Posterior vena cava (tissue), 2 donors: ENCODE results near the gene SENP8. TPM values are rescaled to one million over a fixed set of nuclear protein-coding genes. Genes with fewer than 3 reads are reported as not detected.
"Not testable (repeated sequence)": the region's sequence is repeated elsewhere in the genome, so short reads cannot be mapped to it uniquely, and the experiment has no call there.

ENCODE experiments used
- DNase-seq: peaks from one replicate; pipeline ENCODE4 v3.0.0-alpha.2; 2020; ENCODE audit warnings: low spot score
- intact Hi-C, 2 donors: fragments of 100-400 bp; cut with DNase I; formaldehyde crosslinking; loops; one replicate each; pipeline versions ENCODE4 v1.14.1 to v1.14.2; 2022 to 2023
- long read RNA-seq, 2 donors: library from polyadenylated mRNA; unstranded; transcript quantifications; one replicate each; pipeline ENCODE4 v2.0.0, GENCODE V29; 2020 to 2021
- total RNA-seq, 2 donors: library from RNA; stranded (reverse); fragmentation: NEBNext Ultra II Directional; extraction: Animal tissue kit (Norgen Biotek cat#: 25700); gene quantifications; one replicate each; pipeline ENCODE4 v1.2.1, GENCODE V29; 2021
- donor health status: DM: yes; HTN: yes; CAD: no.
- donor health status: DM: yes; HTN: yes; CAD: no.

Gene SENP8
- 1 to 10 TPM; 1.9 to 2.3 TPM for total RNA-seq
- long read RNA-seq, donor 1, full-length matches to known transcripts: 2 of 2 reads
- long read RNA-seq, donor 1, partial matches to known transcripts: 0 of 2 reads
- long read RNA-seq, donor 1, other reads (novel, unspliced or antisense): 0 of 2 reads
- long read RNA-seq, donor 2, full-length matches to known transcripts: 6 of 6 reads
- long read RNA-seq, donor 2, partial matches to known transcripts: 0 of 6 reads
- long read RNA-seq, donor 2, other reads (novel, unspliced or antisense): 0 of 6 reads

- intact Hi-C loops: loop anchor here in 1 of 2 donors (5.0 kb wide), 1 partner anchor 154 kb away; the partner anchor contains the start of gene PARP6
- DNase-seq: peak; percentile 99
These were observed at the start of gene SENP8, which contains the start of gene MYO9A for GRCh38 chr15:72118017-72118978. SENP8 (plus strand) TSS chr15:72118403; CDS start chr15:72139624, 21,221 bp downstream. MYO9A (minus strand) TSS chr15:72118150; CDS start chr15:72046563, 71,587 bp downstream.

DNA sequence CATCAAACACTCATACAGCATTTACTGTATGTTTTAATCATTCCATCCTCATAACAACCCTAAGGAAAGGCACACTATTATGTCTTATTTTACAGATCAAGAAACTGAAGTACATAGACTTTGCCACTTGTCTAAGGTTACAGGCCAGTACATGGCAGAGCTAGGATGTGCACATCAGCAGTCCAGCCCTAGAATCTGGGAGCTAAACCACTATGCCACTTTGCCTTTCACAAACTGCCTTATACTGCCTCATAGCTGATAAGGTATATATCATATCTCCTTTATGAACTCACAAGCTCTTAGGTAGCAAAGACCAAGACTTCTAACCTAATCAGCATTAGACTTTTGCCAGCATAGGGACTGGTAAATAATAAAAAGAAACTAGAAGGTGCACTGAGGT is 49.3 kb upstream of the SENP8 start:
- DNase-seq: no peak
- intact Hi-C loops: no loop called here

DNA sequence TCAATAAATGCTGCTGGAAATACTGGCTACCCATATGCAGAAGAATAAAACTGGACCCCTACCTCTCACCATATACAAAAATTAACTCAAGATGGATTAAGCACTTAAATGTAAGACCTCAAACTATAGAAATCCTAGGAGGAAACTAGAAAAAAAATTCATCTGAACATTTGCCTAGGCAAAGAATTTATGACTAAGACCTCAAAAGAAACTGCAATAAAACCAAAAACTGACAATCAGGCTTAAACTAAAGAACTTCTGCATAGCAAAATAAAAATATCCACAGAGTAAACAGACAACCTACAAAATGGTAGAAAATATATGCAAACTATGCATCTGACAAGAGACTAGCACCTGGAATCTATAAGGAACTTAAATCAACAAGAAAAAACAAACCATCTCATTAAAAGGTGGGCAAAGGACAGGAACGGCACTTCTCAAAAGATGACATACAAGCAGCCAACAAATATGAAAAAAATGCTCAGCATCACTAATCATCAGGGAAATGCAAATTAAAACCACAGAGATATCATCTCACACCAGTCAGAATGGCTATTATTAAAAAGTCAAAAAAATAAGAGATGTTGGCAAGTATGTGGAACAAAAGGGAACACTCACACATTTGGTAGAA is 47.3 kb upstream of the SENP8 start:
- intact Hi-C loops: no loop called here
- DNase-seq: no peak

GRCh38 chr15:72071448-72071825 is 46.8 kb upstream of the SENP8 start:
- DNase-seq, intact Hi-C loops: not testable (repeated sequence)

DNA sequence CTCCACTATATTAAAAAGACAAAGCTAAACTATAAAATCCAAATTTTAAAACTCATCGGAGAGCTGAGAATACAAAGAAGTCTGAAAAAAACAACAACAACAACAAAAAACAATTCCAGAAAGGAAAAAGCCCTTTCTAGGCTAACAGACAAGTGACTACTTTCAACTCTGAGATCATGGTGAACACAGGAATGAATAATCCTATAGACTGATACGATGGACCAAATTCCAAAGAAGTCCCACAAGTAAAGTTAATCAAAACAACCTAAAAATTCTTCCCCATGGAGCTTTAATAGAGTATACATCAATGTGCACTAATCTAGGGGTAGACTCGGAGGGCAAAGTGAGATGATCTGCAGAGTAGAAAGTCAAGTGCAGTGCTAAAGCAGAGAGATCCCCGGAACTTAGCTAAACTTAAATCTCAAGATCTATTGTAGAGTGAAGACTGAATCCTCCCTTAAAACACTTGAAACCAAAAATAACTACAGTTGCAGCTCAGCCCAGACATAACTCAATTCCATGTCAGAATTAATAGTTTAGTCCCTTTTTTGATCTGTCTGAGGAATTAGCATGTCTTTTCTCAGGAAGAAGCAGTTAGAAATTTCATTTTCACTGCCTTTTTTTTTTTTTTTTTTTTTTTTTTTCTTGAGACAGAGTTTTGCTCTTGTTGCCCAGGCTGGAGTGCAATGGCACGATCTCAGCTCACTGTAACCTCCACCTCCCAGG is 43.7 kb upstream of the SENP8 start:
- intact Hi-C loops: no loop called here
- no peak for DNase-seq

- intact Hi-C loops: no loop called here
- DNase-seq: no peak
These were observed 40.3 kb upstream of the SENP8 start for GRCh38 chr15:72077950-72078349.

DNA sequence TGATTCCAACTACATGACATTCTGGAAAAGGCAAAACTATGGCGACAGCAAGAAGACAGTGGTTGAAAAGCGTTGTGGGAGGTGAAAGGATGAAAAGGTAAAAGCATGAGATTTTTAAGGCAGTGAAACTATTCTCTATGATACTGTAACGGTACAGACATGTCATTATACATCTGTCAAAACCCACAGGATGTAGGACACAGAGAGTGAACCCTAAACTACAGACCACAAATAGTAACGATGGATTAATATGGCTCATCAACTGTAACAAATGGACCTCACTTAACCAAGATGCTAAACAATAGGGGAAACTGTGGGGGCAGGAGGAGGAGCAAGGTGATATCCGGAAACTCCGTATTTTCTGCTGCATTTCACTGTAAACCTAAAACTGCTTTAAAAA is 39.3 kb upstream of the SENP8 start:
- DNase-seq: no peak
- intact Hi-C loops: no loop called here

DNA sequence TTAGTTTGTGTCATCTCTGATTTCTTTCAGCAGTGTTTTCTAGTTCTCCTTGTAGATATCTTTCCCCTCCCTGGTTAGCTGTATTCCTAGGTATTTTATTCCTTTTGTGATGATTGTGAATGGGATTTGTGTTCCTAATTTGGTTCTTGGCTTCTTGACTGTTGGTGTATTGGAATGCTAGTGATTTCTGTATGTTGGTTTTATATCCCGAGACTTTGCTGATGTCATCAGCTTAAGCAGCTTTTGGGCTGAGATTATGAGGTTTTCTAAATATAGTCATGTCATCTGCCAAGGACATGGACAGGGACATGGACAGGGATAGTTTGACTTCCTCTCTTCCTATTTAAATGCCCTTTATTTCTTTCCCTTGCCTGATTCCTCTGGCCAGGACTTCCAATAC is 36.0 kb upstream of the SENP8 start:
- no peak for DNase-seq
- intact Hi-C loops: no loop called here

DNA sequence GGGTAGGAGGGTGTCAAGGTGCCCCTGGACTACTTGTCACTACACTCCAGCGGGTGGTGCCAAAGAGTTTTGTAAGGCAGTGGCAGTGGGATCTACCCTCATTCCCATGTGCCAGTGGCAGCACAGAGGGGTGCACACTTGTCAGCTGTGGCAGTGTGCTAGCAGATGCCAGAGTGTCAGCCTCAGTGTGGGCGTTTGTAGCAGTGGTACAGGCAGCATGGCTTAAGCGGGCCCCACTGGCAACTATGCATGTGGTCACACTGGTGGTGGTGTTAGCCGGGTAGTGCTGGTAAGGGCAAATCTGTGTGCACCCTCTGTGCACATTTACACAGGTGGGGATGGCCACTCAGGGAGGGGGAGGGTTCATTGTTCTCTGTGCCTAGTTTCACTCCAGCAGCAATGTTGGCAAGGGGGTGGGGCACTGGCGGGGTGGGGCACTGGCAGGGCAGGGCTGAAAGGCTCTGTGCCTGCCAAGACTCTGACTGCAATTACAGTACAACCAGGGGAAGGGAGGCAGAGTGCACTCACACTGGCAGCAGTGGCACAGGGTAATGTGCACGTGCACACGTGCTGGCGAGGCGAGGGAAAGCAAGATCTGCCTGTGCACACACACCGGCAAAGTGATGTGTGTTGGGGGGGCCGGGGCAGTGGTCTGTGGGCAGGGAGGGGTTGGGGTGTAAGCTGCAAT is 32.0 kb upstream of the SENP8 start:
- DNase-seq: no peak
- intact Hi-C loops: no loop called here

- DNase-seq: no peak
- intact Hi-C loops: no loop called here
These were observed 31.1 kb upstream of the SENP8 start for GRCh38 chr15:72086920-72087648.

DNA sequence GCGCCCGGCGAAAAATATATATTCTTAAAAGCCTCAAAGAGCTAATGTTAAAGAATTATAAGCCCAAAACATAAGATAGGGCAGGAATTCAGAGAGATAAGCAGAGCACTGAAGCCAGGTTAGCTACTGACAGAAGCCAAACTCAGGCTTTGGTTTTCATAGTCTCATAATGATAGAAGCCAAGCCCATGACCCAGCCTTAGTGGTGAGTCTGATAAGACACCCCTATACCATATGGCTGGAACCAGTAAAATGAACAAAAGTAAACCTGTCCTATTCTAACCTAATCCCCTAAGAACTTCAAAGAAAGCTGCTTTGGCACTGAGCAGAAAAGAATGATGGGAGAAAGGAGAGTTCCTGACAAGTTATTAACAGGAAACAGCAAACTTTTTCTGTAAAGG is 26.2 kb upstream of the SENP8 start:
- intact Hi-C loops: no loop called here
- DNase-seq: no peak

DNA sequence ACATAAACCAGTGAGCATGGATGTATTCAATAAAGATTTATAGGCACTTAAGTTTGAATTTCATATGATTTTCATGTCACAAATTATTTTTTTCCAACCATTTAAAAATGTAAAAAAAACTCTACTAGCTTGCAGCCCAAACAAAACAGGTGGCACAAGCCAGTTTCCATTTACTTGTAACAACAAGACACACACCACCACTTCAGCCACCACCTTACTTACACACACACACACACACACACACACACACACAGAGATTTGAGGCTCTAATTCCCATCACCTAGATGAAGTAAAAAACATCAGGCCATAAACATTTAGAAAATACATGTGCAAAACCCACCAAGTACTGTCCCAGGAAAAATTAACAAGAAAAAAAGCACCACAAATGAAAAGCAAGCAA is 25.5 kb upstream of the SENP8 start:
- intact Hi-C loops: no loop called here
- no peak for DNase-seq

DNA sequence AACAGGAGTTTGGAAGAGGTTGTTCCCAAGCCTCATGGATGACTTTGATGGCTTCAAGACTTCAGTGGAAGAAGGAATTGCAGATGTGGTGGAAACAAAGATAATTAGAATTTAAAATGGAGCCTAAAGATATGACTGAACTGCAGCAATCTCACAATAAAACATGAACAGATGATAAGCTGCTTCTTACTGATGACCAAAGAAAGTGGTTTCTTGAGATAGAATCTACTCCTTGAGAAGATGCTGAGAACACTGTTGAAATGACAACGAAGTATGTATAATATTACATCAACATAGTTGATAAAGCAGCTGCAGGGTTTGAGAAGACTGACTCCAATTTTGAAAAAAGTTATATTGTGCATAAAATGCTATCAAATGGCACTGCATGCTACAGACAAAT is 21.4 kb upstream of the SENP8 start:
- intact Hi-C loops: no loop called here
- DNase-seq: no peak

GRCh38 chr15:72098040-72098439 is 20.2 kb upstream of the SENP8 start:
- intact Hi-C loops: no loop called here

GRCh38 chr15:72099155-72099554 is 19.0 kb upstream of the SENP8 start:
- intact Hi-C loops: no loop called here
- DNase-seq: no peak

More at GRCh38 chr15:72098040-72098439, 20.2 kb upstream of the SENP8 start:
- no peak for DNase-seq

- intact Hi-C loops, DNase-seq: not testable (repeated sequence)
These were observed 17.7 kb upstream of the SENP8 start for GRCh38 chr15:72100551-72100950.

GRCh38 chr15:72105111-72105510 is 13.1 kb upstream of the SENP8 start:
- intact Hi-C loops: no loop called here
- no peak for DNase-seq

DNA sequence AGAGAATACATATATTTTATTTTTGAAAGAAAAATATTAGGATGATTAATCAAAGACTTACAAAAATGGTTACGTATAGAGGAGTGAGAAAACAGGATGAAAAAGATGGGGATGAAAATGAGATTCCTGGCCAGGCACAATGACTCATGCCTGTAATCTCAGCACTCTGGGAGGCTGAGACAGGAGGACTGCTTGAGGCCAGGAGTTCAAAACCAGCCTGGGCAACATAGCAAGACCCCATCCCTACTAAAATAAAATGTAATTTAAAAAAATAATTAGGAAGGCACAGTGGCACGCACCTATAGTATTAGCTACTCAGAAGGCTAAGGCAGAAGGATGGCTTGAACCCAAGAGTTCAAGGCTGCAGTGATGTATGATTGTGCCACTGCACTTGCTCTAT is 12.1 kb upstream of the SENP8 start:
- intact Hi-C loops: no loop called here

More for the DNA sequence above, 12.1 kb upstream of the SENP8 start:
- no peak for DNase-seq
